ENCODE data around the gene ALG1L2. TPM values are rescaled to one million over a fixed set of nuclear protein-coding genes. Genes with fewer than 3 reads are reported as not detected.
"Not testable (repeated sequence)": the region's sequence is repeated elsewhere in the genome, so short reads cannot be mapped to it uniquely, and the experiment has no call there.

Gene ALG1L2
- total and polyA plus RNA-seq, 2 of the 8 experiments (the other 6 are each of a cell fraction or from before 2014, with no cell fraction given) = 0.15 to 1.7 TPM

- H3K14ac ChIP-seq (ENCODE audit: insufficient read length); H3K56ac ChIP-seq (replicated peaks; ENCODE audit: insufficient read length, low read depth, low read length); H2BK120ac ChIP-seq (replicated peaks; ENCODE audit: low read depth, low read length); H2AFZ ChIP-seq (ENCODE audit: low read length); H2BK5ac ChIP-seq (ENCODE audit: low read depth, low read length); H3K27ac ChIP-seq (ENCODE audit: low read depth, low read length); H3K4ac ChIP-seq (replicated peaks; ENCODE audit: insufficient read length, low read depth, low read length); CTCF ChIA-PET (ENCODE audit: partially characterized antibody); H3K4me2 ChIP-seq (ENCODE audit: insufficient read depth in 1 of 2, low read depth in 2 of 2, low read length in 2 of 2); H3K23ac ChIP-seq (ENCODE audit: insufficient read length); POLR2A ChIA-PET (ENCODE audit: partially characterized antibody); H4K5ac ChIP-seq (ENCODE audit: insufficient read length, low read depth, low read length); H2BK20ac ChIP-seq (ENCODE audit: low read length); H2BK15ac ChIP-seq (ENCODE audit: low read length); H3K4me3 ChIP-seq (ENCODE audit: extremely low read depth in 1 of 4, insufficient read depth in 2 of 4, low read depth in 3 of 4, low read length in 4 of 4); H3K9me3 ChIP-seq (ENCODE audit: insufficient read depth in 2 of 2, low read depth in 1 of 2, low read length in 1 of 2); H2AK5ac ChIP-seq (ENCODE audit: low read depth, low read length); H3K23me2 ChIP-seq (ENCODE audit: low read depth, low read length); H4K8ac ChIP-seq (ENCODE audit: extremely low read depth, insufficient read depth, low read length); H3K27me3 ChIP-seq (replicated peaks in 1 of 4; ENCODE audit: control insufficient read depth in 3 of 4, extremely low read depth in 1 of 4, insufficient read depth in 3 of 4, low read length in 3 of 4); H3K9ac ChIP-seq (replicated peaks in 1 of 4; ENCODE audit: extremely low read depth in 1 of 4, low read depth in 3 of 4, low read length in 3 of 4); H2BK12ac ChIP-seq (ENCODE audit: low read depth, low read length); FAIRE-seq; H3K18ac ChIP-seq (ENCODE audit: extremely low read depth, low read length); H4K20me1 ChIP-seq (replicated peaks in 1 of 2; ENCODE audit: control insufficient read depth in 1 of 2, insufficient read depth in 2 of 2, low read length in 2 of 2); H3K4me1 ChIP-seq (replicated peaks in 1 of 4; ENCODE audit: control insufficient read depth in 3 of 4, insufficient read depth in 4 of 4, low read length in 3 of 4); H3K79me1 ChIP-seq (ENCODE audit: low read depth, low read length); DNase-seq (ENCODE audit: low read depth in 1 of 2, low spot score in 2 of 2); H4K91ac ChIP-seq (replicated peaks; ENCODE audit: insufficient read length, low read length); H3K36me3 ChIP-seq (ENCODE audit: control insufficient read depth in 2 of 4, insufficient read depth in 4 of 4, low read length in 3 of 4); H3K79me2 ChIP-seq (ENCODE audit: control insufficient read depth in 1 of 2, insufficient read depth in 2 of 2, low read length in 2 of 2): not testable (repeated sequence)
- 100% methylated on average over 1 of the region's 1 CpG; no CpG with 5 or more reads in 1 of the 2 experiments for WGBS, 2 experiments (ENCODE audit: extremely low coverage in 1 of 2, insufficient coverage in 1 of 2, insufficient read length in 1 of 2, insufficient replicate concordance in 2 of 2, low coverage in 1 of 2, low lambda C conversion rate in 2 of 2, missing lambda C conversion rate in 1 of 2)
Measured at GRCh38 chr3:130059162-130059561, 22.5 kb upstream of the ALG1L2 start.
